ENCODE measurements around the gene MN1.

Gene MN1

DNA sequence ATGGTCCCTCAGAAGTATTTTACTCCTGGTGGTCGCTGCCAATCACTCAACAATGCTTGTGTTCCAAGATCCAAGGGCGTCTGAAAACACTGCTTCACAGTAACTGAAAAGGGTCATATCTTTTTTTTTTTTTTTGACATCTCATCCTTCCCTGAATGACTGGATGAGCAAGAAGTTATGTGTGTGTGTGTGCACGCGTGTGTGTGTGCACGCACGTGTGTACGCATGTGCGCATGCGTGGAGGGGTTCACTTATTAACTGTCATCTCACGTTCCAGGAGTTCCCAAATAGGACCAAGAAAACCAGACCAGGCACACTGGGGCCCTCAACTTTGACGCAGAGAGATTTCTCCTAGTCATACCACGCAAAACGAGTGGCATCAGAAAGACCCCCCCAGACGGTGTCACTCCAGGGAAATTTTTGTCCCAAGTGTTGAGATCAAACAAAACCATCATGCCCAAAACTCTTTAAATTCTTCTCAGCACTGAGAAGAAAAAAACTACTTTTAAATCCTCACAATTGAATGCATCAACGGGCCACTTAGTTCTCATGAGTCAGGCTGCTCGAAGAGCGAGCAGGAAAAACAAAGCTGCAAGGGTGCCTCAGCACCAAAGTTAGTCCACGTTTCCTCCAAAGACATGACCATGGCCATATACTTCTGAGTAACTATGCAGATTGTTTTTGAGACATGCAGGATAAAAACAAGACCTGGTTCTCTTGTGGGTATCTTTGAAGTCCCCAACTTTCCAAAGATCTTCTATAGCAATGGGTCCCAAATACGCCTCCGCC is 12.9 kb downstream of the MN1 start:
- no peaks in the 10 kb centered on the region for H3K9me3 ChIP-seq (ENCODE audit: insufficient read depth, low read length, severe bottlenecking)
- DNase-seq (no peak), ATAC-seq (ENCODE audit: insufficient read depth, low read depth) (no peak)
- no peak overlapping the region for H3K27ac ChIP-seq (ENCODE audit: low read length)
- H3K4me3 ChIP-seq (ENCODE audit: low read depth in 1 of 2, low read length in 2 of 2): no peak overlapping the region
- H3K4me1 ChIP-seq (ENCODE audit: insufficient read depth, low read length): no peaks in the 10 kb centered on the region
- no peak for TF ChIP-seq EZH2 (IDR thresholded peaks at IDR 0.05; ENCODE audit: borderline replicate concordance, low read depth, low read length, severe bottlenecking)
- TF ChIP-seq, protein P1, sequence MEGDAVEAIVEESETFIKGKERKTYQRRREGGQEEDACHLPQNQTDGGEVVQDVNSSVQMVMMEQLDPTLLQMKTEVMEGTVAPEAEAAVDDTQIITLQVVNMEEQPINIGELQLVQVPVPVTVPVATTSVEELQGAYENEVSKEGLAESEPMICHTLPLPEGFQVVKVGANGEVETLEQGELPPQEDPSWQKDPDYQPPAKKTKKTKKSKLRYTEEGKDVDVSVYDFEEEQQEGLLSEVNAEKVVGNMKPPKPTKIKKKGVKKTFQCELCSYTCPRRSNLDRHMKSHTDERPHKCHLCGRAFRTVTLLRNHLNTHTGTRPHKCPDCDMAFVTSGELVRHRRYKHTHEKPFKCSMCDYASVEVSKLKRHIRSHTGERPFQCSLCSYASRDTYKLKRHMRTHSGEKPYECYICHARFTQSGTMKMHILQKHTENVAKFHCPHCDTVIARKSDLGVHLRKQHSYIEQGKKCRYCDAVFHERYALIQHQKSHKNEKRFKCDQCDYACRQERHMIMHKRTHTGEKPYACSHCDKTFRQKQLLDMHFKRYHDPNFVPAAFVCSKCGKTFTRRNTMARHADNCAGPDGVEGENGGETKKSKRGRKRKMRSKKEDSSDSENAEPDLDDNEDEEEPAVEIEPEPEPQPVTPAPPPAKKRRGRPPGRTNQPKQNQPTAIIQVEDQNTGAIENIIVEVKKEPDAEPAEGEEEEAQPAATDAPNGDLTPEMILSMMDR (IDR thresholded peaks at IDR 0.05; ENCODE audit: borderline replicate concordance, extremely low read depth, low read length, poor library complexity, severe bottlenecking): no peak
- no peaks in the 10 kb centered on the region for H4K20me1 ChIP-seq (ENCODE audit: insufficient read depth, low read length)
- no peak overlapping the region for H3K9ac ChIP-seq (ENCODE audit: low read depth, low read length)
- peaks cover 20% of the 10 kb centered on the region for H3K27me3 ChIP-seq (ENCODE audit: insufficient read depth, low read length, poor library complexity)
- no peaks in the 10 kb centered on the region for H3K36me3 ChIP-seq (ENCODE audit: insufficient read depth, low read length)
- no peaks in the 10 kb centered on the region for H3K79me2 ChIP-seq (ENCODE audit: insufficient read depth, low read length)
- H2AFZ ChIP-seq (ENCODE audit: low read depth, low read length): no peak overlapping the region
- no peak overlapping the region for H3K4me2 ChIP-seq (ENCODE audit: insufficient read depth, low read length)

DNA sequence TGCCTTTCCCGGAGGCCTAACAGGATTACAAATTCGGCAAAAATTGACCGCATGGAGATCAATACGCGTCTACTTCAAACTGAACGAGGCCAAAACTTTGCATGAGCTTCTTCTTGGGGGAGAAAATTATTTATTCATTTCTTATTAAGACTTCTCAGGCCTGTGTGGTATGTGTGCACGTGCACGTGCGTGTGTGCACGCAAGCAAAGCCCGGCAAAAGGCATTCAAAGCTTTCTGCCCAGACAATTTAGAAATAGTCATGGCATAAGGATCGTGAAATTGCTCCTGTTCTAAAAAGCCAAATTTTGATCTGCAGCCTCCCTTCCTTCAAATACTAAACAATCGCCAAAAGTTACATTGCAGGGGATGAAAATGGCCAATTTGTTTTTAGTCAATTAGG is 14.6 kb downstream of the MN1 start:
- Histone ChIP-seq H3K36me3 (ENCODE audit: insufficient read depth, low read length) (no peaks in the 10 kb centered on the region), H4K20me1 (ENCODE audit: insufficient read depth, low read length) (no peaks in the 10 kb centered on the region), H3K27ac (ENCODE audit: low read length) (no peak overlapping the region), H3K9ac (ENCODE audit: low read depth, low read length) (no peak overlapping the region), H3K9me3 (ENCODE audit: insufficient read depth, low read length, severe bottlenecking) (no peaks in the 10 kb centered on the region), H3K79me2 (ENCODE audit: insufficient read depth, low read length) (no peaks in the 10 kb centered on the region), H2AFZ (ENCODE audit: low read depth, low read length) (no peak overlapping the region), H3K4me3 (ENCODE audit: low read depth in 1 of 2, low read length in 2 of 2) (no peak overlapping the region), H3K4me1 (ENCODE audit: insufficient read depth, low read length) (no peaks in the 10 kb centered on the region), H3K27me3 (ENCODE audit: insufficient read depth, low read length, poor library complexity) (peaks cover 14% of the 10 kb centered on the region), H3K4me2 (ENCODE audit: insufficient read depth, low read length) (no peak overlapping the region)
- TF ChIP-seq, protein P1 (IDR thresholded peaks at IDR 0.05; ENCODE audit: borderline replicate concordance, extremely low read depth, low read length, poor library complexity, severe bottlenecking): no peak
- TF ChIP-seq EZH2 (IDR thresholded peaks at IDR 0.05; ENCODE audit: borderline replicate concordance, low read depth, low read length, severe bottlenecking): no peak
- DNase-seq (no peak), ATAC-seq (ENCODE audit: insufficient read depth, low read depth) (no peak)

DNA sequence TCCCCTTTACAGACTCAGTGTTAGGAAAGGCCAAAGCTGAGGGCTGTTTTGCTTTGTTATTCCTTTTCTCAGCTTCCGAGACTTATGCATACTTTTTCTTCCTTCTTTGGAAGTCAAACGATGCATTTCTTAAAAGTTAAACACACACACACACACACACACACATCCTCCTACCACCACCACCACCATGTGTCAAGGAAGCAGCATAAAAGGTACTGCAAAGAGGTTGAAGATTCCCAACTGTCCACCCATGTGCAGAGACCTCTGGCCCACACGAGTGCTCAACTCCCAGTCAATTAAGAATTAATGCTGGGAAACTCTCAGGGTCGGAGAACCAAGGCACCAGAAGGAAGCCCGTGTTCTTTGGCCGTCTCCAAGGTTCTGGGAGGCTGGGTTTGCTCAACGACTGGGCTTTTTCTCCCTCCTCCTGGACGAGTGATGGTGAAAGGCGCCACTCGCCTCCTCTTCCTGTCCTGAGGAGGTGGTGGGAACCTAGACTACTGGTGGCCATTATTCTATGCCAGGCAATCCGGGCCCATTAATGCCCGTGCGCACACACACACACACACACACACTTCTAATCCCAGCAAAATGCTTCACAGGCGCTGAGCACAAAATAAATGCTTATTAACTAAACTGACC is 15.1 kb downstream of the MN1 start:
- H3K27me3 ChIP-seq (ENCODE audit: insufficient read depth, low read length, poor library complexity): peaks cover 14% of the 10 kb centered on the region
- no peaks in the 10 kb centered on the region for H3K79me2 ChIP-seq (ENCODE audit: insufficient read depth, low read length)
- H3K4me2 ChIP-seq (ENCODE audit: insufficient read depth, low read length): no peak overlapping the region
- no peak for DNase-seq
- no peaks in the 10 kb centered on the region for H3K4me1 ChIP-seq (ENCODE audit: insufficient read depth, low read length)
- no peak overlapping the region for H2AFZ ChIP-seq (ENCODE audit: low read depth, low read length)
- no peaks in the 10 kb centered on the region for H3K36me3 ChIP-seq (ENCODE audit: insufficient read depth, low read length)
- H4K20me1 ChIP-seq (ENCODE audit: insufficient read depth, low read length): no peaks in the 10 kb centered on the region
- no peak overlapping the region for H3K27ac ChIP-seq (ENCODE audit: low read length)
- no peak overlapping the region for H3K9ac ChIP-seq (ENCODE audit: low read depth, low read length)
- ATAC-seq (ENCODE audit: insufficient read depth, low read depth): no peak
- H3K9me3 ChIP-seq (ENCODE audit: insufficient read depth, low read length, severe bottlenecking): no peaks in the 10 kb centered on the region
- no peak overlapping the region for H3K4me3 ChIP-seq (ENCODE audit: low read depth in 1 of 2, low read length in 2 of 2)
- no peak for TF ChIP-seq EZH2 (IDR thresholded peaks at IDR 0.05; ENCODE audit: borderline replicate concordance, low read depth, low read length, severe bottlenecking)
- TF ChIP-seq, protein P1 (IDR thresholded peaks at IDR 0.05; ENCODE audit: borderline replicate concordance, extremely low read depth, low read length, poor library complexity, severe bottlenecking): no peak
